ENCODE data around the gene CAPZB. TPM values are rescaled to one million over a fixed set of nuclear protein-coding genes. Genes with fewer than 3 reads are reported as not detected.

The CAPZB gene
- total RNA-seq, 2 donors from 2014 or later = 336 to 373 TPM

DNA sequence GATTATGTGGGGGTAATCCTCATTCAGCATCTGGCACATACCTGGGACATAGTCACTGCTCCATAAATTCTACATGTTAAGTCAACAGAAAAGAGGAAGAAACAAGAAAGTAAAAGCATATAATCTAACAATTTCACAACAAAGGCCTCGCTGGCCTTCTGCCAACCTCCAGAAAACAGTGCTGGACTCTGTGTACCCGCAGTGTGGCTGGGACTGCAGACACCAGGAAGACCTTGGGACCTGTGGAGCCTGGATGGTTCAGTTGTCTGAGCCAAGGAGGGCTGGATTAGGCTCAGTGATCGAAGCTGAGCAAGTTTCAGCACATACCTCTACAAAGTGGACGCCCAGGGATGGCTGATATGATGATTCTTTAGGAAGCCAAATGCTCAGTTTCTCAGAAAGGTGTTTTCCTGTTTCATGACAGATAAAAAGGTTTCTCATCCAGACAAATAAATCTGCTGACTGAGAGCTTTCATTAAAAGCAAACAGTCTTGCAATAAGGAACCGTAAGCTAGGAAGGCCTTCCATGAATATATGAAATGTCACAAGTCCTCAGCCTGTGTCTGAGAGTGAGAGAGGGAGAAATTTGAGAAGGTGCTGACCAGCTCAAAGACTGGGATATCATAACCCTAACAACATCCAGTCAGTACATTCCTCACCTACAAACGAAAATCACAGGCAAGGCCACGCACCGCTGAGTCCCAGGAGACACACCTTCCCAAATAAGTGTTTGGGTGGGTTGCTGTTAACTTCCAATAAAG is 48.4 kb downstream of the CAPZB start:
- Mint-ChIP-seq H3K27ac (peak overlapping the region; percentile 97), H3K4me1 (ENCODE audit: low read depth) (peaks cover 96% of the 10 kb centered on the region), H3K9me3 (no peaks in the 10 kb centered on the region), H3K4me3 (peak overlapping the region; percentile 25 to 79), H3K27me3 (ENCODE audit: low read depth) (no peaks in the 10 kb centered on the region), H3K36me3 (ENCODE audit: insufficient read depth in 2 of 2) (peaks cover 4 to 5% of the 10 kb centered on the region in 2 donors)
- DNase-seq = no peak
- peak in 1 of 2 donors; percentile 17 for ATAC-seq (replicated peaks in 1 of 2)

DNA sequence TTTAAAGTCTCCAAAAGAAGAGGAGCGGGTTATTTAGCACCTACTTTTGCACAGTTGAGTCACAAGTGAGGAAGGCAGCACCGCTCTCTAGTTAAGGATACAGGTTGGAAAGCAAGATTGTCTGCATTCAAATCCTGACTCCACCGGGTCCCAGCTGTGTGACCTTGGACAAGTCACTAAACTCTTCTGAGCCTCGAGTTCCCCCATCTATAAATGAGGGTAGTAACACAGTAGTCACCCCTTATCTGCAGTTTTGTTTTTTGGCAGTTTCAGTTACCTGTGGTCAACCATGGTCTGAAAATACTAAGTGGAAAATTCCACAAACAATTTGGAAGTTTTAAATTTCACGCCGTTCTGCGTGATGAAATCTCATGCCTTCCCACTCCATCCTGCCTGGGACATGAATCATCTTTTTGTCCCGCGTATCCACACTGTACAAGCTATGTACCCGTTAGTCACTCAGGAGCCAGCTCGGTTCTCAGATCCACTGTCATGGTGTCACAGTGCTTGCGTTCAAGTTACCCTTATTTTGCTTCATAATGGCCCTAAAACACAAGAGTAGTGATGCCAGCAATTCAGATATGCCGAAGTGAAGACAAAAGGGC is 49.4 kb downstream of the CAPZB start:
- ATAC-seq (replicated peaks in 1 of 2) (peak; percentile 76 to 81), DNase-seq (peak in 1 of 2 donors; percentile 26)
- Mint-ChIP-seq H3K27me3 (ENCODE audit: low read depth) (no peaks in the 10 kb centered on the region), H3K27ac (peak overlapping the region; percentile 97), H3K9me3 (no peaks in the 10 kb centered on the region), H3K4me1 (ENCODE audit: low read depth) (peaks cover 95% of the 10 kb centered on the region), H3K4me3 (peak overlapping the region; percentile 48 to 79), H3K36me3 (ENCODE audit: insufficient read depth in 2 of 2) (peaks cover 4 to 5% of the 10 kb centered on the region in 2 donors)

DNA sequence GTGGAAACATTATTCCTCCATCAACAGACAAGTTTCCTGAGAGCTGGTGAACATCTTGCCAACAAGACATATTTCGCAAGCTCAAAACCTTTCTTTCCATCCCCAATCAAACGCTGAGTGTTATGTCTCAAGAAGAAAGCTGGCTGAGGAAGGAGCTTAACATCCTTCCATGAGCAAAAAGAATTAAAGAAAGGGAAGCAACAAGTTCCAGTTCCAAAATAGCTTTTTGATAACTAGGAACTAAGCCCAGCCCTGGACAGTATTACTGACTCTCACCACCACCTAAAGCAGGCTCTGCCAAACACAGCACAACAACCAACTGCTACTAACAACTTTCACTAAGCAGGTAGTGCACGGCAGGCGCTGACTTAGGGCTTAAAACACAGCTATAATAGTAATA is 50.2 kb downstream of the CAPZB start:
- H3K9me3 Mint-ChIP-seq = no peaks in the 10 kb centered on the region
- no peaks in the 10 kb centered on the region for H3K27me3 Mint-ChIP-seq (ENCODE audit: low read depth)
- no peak for DNase-seq
- peak overlapping the region; percentile 32 to 79 for H3K4me3 Mint-ChIP-seq
- H3K27ac Mint-ChIP-seq = peak overlapping the region; percentile 97
- peaks cover 95% of the 10 kb centered on the region for H3K4me1 Mint-ChIP-seq (ENCODE audit: low read depth)
- H3K36me3 Mint-ChIP-seq (ENCODE audit: insufficient read depth in 2 of 2) = peaks cover 4 to 5% of the 10 kb centered on the region in 2 donors
- no peak for ATAC-seq (replicated peaks in 1 of 2)

DNA sequence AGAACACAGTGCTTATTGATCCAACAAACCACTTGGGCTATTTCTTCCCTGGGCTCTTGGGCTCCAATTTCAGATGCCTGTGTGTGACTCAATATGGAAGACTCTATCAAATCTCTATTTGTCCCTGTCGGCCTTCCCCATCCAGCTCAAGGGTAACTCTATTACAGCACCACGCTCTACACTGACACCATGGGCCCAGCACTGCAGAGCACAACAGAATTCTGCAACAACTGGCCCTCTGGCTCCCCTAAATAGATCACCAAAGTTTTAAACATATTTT is 51.7 kb downstream of the CAPZB start:
- Mint-ChIP-seq H3K4me3 (peak overlapping the region in 1 of 2 donors; percentile 54), H3K36me3 (ENCODE audit: insufficient read depth in 2 of 2) (peaks cover 4 to 6% of the 10 kb centered on the region in 2 donors), H3K27me3 (ENCODE audit: low read depth) (no peaks in the 10 kb centered on the region), H3K4me1 (ENCODE audit: low read depth) (peaks cover 96% of the 10 kb centered on the region), H3K9me3 (no peaks in the 10 kb centered on the region), H3K27ac (peak overlapping the region; percentile 85)
- no peak for ATAC-seq (replicated peaks in 1 of 2)
- no peak for DNase-seq

GRCh38 chr1:19432943-19433718 is 52.2 kb downstream of the CAPZB start:
- Mint-ChIP-seq H3K36me3 (ENCODE audit: insufficient read depth in 2 of 2) (peaks cover 4 to 9% of the 10 kb centered on the region in 2 donors), H3K27me3 (ENCODE audit: low read depth) (no peaks in the 10 kb centered on the region), H3K9me3 (no peaks in the 10 kb centered on the region), H3K4me1 (ENCODE audit: low read depth) (peaks cover 96% of the 10 kb centered on the region), H3K4me3 (peak overlapping the region; percentile 54 to 66), H3K27ac (peak overlapping the region; percentile 24)
- DNase-seq = peak in 1 of 2 donors; percentile 21
- peak; percentile 61 to 65 for ATAC-seq (replicated peaks in 1 of 2)

DNA sequence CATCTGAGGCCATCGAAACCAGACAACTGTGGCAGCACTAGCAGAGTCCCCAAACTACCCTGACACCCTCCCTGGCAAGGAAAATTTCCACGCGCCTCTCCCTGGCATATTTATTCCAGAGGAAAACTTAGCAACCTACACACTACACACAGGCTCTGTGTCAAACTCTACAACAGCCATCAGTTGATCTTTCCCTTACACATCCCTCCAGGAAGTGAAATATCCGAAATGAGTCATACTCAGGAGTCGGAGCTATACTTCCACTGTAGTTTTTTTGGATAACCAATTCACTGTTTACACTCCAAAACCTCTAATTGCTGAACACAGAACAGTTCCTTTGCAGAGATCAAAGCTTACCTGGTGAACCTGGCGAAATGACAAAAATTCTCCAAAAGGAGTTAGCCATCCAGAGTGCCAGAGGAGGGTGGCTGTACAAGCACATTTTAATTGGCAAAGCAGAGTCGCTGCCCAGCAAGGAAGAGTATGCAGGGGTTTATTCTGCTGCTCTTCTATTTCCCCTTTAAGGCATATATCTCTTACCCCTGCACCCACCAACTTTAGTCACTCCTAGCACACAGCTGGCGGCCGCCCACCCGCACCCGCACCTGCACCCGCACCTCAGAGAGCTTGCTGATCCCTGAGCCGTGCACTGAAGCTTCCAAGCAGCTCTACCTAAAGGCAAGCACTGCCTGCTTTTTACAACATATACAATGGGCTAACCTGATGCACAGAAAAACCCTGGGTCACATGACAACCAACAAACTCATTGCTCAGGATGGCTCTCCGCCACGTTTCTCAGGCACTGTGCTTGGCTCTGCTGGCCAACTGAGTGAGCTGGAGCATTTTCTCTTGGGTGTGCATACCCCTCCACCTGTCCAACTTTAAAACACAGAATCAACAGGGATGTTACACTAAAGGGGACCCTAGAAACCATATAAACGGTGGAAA is 54.9 kb downstream of the CAPZB start:
- no peaks in the 10 kb centered on the region for H3K9me3 Mint-ChIP-seq
- no peaks in the 10 kb centered on the region for H3K27me3 Mint-ChIP-seq (ENCODE audit: low read depth)
- ATAC-seq (replicated peaks in 1 of 2) (no peak), DNase-seq (no peak)
- peak overlapping the region; percentile 11 to 24 for H3K4me3 Mint-ChIP-seq
- peak overlapping the region; percentile 87 for H3K27ac Mint-ChIP-seq
- peaks cover 94% of the 10 kb centered on the region for H3K4me1 Mint-ChIP-seq (ENCODE audit: low read depth)
- peaks cover 0 to 9% of the 10 kb centered on the region in 2 donors for H3K36me3 Mint-ChIP-seq (ENCODE audit: insufficient read depth in 2 of 2)

- H3K27me3 Mint-ChIP-seq (ENCODE audit: low read depth) = no peaks in the 10 kb centered on the region
- no peak for DNase-seq
- H3K36me3 Mint-ChIP-seq (ENCODE audit: insufficient read depth in 2 of 2) = peaks cover 0 to 9% of the 10 kb centered on the region in 2 donors
- no peaks in the 10 kb centered on the region for H3K9me3 Mint-ChIP-seq
- ATAC-seq (replicated peaks in 1 of 2) = no peak
- peak overlapping the region in 1 of 2 donors; percentile 11 for H3K4me3 Mint-ChIP-seq
- peak overlapping the region; percentile 87 for H3K27ac Mint-ChIP-seq
- H3K4me1 Mint-ChIP-seq (ENCODE audit: low read depth) = peaks cover 94% of the 10 kb centered on the region
These were observed 55.7 kb downstream of the CAPZB start for GRCh38 chr1:19429611-19430010.

- no peaks in the 10 kb centered on the region for H3K27me3 Mint-ChIP-seq (ENCODE audit: low read depth)
- peaks cover 0 to 3% of the 10 kb centered on the region in 2 donors for H3K36me3 Mint-ChIP-seq (ENCODE audit: insufficient read depth in 2 of 2)
- H3K9me3 Mint-ChIP-seq = no peaks in the 10 kb centered on the region
- H3K27ac Mint-ChIP-seq = peak overlapping the region; percentile 79
- DNase-seq (no peak), ATAC-seq (replicated peaks in 1 of 2) (no peak)
- H3K4me1 Mint-ChIP-seq (ENCODE audit: low read depth) = peaks cover 91% of the 10 kb centered on the region
- H3K4me3 Mint-ChIP-seq = no peak overlapping the region
These were observed 58.1 kb downstream of the CAPZB start for GRCh38 chr1:19427087-19427781.

DNA sequence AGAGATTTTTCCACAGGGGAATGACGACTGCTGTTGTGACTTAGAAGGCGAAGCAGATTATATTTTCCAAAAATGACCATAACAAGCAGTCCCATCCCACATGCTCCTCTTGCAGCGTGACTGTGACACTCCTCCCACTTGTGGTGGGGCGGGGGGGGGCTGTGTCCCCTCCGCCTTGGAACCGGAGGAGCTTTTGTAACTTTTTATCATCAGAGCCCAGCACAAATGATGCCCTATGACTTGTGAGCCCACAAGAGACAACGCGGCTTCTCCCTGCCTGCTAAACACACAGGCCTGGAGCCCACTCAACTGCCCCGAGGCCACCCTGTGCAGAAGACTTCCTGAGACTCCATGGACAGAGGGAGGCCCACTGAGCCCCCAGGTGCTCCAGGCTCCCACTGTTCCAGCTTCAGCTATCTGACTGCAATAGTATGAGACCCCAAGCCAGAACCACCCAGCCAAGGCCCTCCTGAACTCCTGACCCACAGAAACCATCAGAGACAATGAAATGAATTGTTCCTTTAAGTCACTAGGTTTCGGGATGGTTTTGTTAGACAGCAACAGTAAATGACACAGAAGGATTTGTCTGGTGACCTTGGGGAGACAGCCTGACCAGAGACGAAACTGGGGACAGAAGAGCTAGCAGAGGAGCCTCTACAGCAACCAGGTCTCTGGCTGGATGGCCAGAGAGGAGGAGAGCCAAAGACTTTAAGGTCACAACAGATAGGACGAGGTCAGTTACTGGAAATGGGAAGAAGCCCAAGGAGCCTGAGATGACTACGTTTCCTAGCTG is 58.8 kb downstream of the CAPZB start:
- ATAC-seq (replicated peaks in 1 of 2) (no peak), DNase-seq (no peak)
- Mint-ChIP-seq H3K4me1 (ENCODE audit: low read depth) (peaks cover 93% of the 10 kb centered on the region), H3K36me3 (ENCODE audit: insufficient read depth in 2 of 2) (peaks cover 0 to 3% of the 10 kb centered on the region in 2 donors), H3K4me3 (peak overlapping the region in 1 of 2 donors; percentile 4), H3K27ac (peak overlapping the region; percentile 79), H3K9me3 (no peaks in the 10 kb centered on the region), H3K27me3 (ENCODE audit: low read depth) (no peaks in the 10 kb centered on the region)

GRCh38 chr1:19425646-19426239 is 59.6 kb downstream of the CAPZB start:
- Mint-ChIP-seq H3K36me3 (ENCODE audit: insufficient read depth in 2 of 2) (peaks cover 0 to 3% of the 10 kb centered on the region in 2 donors), H3K9me3 (no peaks in the 10 kb centered on the region), H3K27ac (no peak overlapping the region), H3K4me1 (ENCODE audit: low read depth) (peaks cover 94% of the 10 kb centered on the region), H3K4me3 (no peak overlapping the region), H3K27me3 (ENCODE audit: low read depth) (no peaks in the 10 kb centered on the region)
- no peak for ATAC-seq (replicated peaks in 1 of 2)
- DNase-seq = no peak
